Ovary (tissue), 9 donors: ENCODE measurements around the gene COA3. TPM values are rescaled to one million over a fixed set of nuclear protein-coding genes. Genes with fewer than 3 reads are reported as not detected.

Experiments
- DNase-seq, 5 donors: peaks; one replicate each; pipeline ENCODE4 v3.0.0-alpha.2; 2019 to 2020
- H3K27ac ChIP-seq, 2 donors: fragments of 200-600 bp; one replicate each; pipeline versions ENCODE4 v1.5.1 to v1.8.0; 2019 to 2022
- H3K27me3 ChIP-seq: fragments of 200-600 bp; one replicate; pipeline ENCODE4 v1.8.0; 2022
- H3K36me3 ChIP-seq: fragments of 200-600 bp; sonication (generic); one replicate; pipeline ENCODE4 v1.5.1; 2019
- H3K4me1 ChIP-seq: one replicate; pipeline ENCODE4 v1.8.1; 2013; ENCODE audit warnings: mild to moderate bottlenecking, moderate library complexity; ENCODE audit not compliant: insufficient read depth
- H3K4me3 ChIP-seq: fragments of 200-600 bp; sonication (generic); one replicate; pipeline ENCODE4 v1.5.1; 2017
- H3K9me3 ChIP-seq, 2 donors: fragments of 200-600 bp in 1 of 2; sonication (generic) in 1 of 2; one replicate each; pipeline versions ENCODE4 v1.5.1 to v1.8.1; 2013 to 2019; ENCODE audit warnings: mild to moderate bottlenecking in 1 of 2, moderate library complexity in 1 of 2
- CTCF ChIP-seq, 3 donors: fragments of 450-650 bp in 2 of 3; fragments of 200-600 bp in 1 of 3; IDR thresholded peaks; one replicate each; pipeline versions ENCODE4 v1.5.1 to v1.8.0; 2016 to 2022; ENCODE audit warnings: antibody characterized with exemption in 3 of 3, mild to moderate bottlenecking in 1 of 3
- EP300 ChIP-seq: sonication (generic); formaldehyde crosslinking; IDR thresholded peaks from one replicate; pipeline ENCODE4 v1.6.1; 2017; ENCODE audit warnings: antibody characterized with exemption
- POLR2A ChIP-seq: fragments of 450-650 bp; IDR thresholded peaks from one replicate; pipeline ENCODE4 v1.6.1; 2017; ENCODE audit warnings: antibody characterized with exemption, mild to moderate bottlenecking, moderate library complexity
- WGBS, 3 donors: extraction: QIAGEN DNeasy Blood & Tissue Kit in 1 of 3; methylation state at CpG; one replicate each; pipeline versions ENCODE4 v1.1.5 to v1.1.7; 2013 to 2017; 5-methylcytosine and 5-hydroxymethylcytosine counted together
- intact Hi-C, 4 donors: fragments of 100-400 bp; cut with DNase I; formaldehyde crosslinking; loops; one replicate each; pipeline versions ENCODE4 v1.11.0 to v1.15.1; 2022 to 2023
- polyA plus RNA-seq, 2 donors: library from polyadenylated mRNA; stranded (reverse); fragments of 200-250 nt in 1 of 2; fragments of 350-450 nt in 1 of 2; fragmentation: Illumina TruSeq in 1 of 2; extraction: RNeasy Lipid Tissue Mini Kit (QIAGEN cat#74804) in 1 of 2; gene quantifications; one replicate each; pipeline ENCODE4 v1.2.3, GENCODE V29; 2013 to 2014
- total RNA-seq, 7 donors: library from RNA; depleted of rRNA in 2 of 7; stranded (reverse); fragments of >200 nt in 2 of 7; fragmentation: NEBNext Ultra II Directional in 3 of 7; extraction: Animal tissue kit (Norgen Biotek cat#: 25700) in 3 of 7; gene quantifications; one replicate each; pipeline versions ENCODE4 v1.1.0 to v1.2.4, GENCODE V29; 2016 to 2023
- donor health status: DM: no; HTN: no; CAD: no; lungs with moderate emphysema.
- donor health status: DM: no; HTN: no; CAD: no.
- donor health status: Bipolar disorder and iron deficiency.
- donor health status: DM: yes; HTN: yes; CAD: no.
- donor health status: DM: no; HTN: no; CAD: no.
- donor health status: DM: yes; HTN: yes; CAD: no.

The COA3 gene
- total and polyA plus RNA-seq, 9 donors = 49.1 to 80.0 (median 64.0) TPM

- WGBS, 3 donors = 33 to 43% (median 33%) methylated on average over 9 of the region's 9 CpGs
- Histone ChIP-seq H3K36me3 (no peaks in the 10 kb centered on the region), H3K4me1 (peaks cover 4% of the 10 kb centered on the region), H3K27me3 (no peaks in the 10 kb centered on the region), H3K9me3 (no peaks in the 10 kb centered on the region), H3K4me3 (no peak overlapping the region), H3K27ac (no peak overlapping the region)
- TF ChIP-seq EP300 = no peak
- peak in 1 of 5 donors; percentile 15 for DNase-seq
- intact Hi-C loops = no loop called here
These were observed 15.3 kb downstream of the COA3 start for GRCh38 chr17:42783062-42783790.

GRCh38 chr17:42782166-42783061, 16.1 kb downstream of the COA3 start:
- intact Hi-C loops = no loop called here

GRCh38 chr17:42781639-42782165, 16.8 kb downstream of the COA3 start:
- no peak overlapping the region for H3K4me3 ChIP-seq
- H3K27ac ChIP-seq = no peak overlapping the region
- peaks cover 4% of the 10 kb centered on the region for H3K4me1 ChIP-seq
- no peaks in the 10 kb centered on the region for H3K36me3 ChIP-seq
- peak in 1 of 5 donors; percentile 17 for DNase-seq
- no peak for TF ChIP-seq EP300
- TF ChIP-seq POLR2A = no peak
- no peak for TF ChIP-seq CTCF (IDR thresholded peaks at IDR 0.05)
- no peaks in the 10 kb centered on the region for H3K27me3 ChIP-seq
- intact Hi-C loops = no loop called here
- 29 to 58% (median 34%) methylated on average over 10 of the region's 10 CpGs for WGBS, 3 donors
- H3K9me3 ChIP-seq = no peaks in the 10 kb centered on the region

More at GRCh38 chr17:42782166-42783061, 16.1 kb downstream of the COA3 start:
- no peaks in the 10 kb centered on the region for H3K9me3 ChIP-seq
- no peak for TF ChIP-seq POLR2A
- TF ChIP-seq EP300 = no peak
- no peak for TF ChIP-seq CTCF (IDR thresholded peaks at IDR 0.05)
- no peak overlapping the region for H3K4me3 ChIP-seq
- peak in 1 of 5 donors; percentile 43 for DNase-seq
- H3K36me3 ChIP-seq = no peaks in the 10 kb centered on the region
- H3K27me3 ChIP-seq = no peaks in the 10 kb centered on the region
- H3K4me1 ChIP-seq = peaks cover 4% of the 10 kb centered on the region
- H3K27ac ChIP-seq = no peak overlapping the region
- WGBS, 3 donors = 22 to 50% (median 34%) methylated on average over 27 to 29 of the region's 29 CpGs

DNA sequence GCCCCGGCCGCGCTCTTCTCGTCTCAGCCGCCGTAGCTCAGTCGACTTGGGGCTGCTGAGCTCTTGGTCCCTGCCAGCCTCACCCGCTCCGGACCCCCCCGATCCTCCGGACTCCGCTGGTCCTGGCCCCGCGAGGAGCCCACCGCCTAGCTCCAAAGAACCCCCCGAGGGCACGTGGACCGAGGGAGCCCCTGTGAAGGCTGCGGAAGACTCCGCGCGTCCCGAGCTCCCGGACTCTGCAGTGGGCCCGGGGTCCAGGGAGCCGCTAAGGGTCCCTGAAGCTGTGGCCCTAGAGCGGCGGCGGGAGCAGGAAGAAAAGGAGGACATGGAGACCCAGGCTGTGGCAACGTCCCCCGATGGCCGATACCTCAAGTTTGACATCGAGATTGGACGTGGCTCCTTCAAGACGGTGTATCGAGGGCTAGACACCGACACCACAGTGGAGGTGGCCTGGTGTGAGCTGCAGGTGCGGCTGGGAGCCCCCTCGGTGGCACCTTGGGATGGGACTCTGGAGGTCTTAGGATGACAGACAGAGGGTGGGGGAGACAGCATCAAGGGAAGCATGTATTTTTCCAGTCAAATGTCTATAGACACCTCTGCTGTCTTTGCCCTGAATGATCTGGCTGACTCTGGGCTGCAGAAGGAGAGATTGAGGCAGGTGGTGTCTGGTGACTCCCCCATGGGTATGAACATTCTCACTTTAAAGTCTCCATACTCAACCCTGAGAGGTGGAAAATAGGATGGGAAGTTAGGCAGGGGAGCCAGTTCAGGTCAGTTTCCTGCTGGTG, 17.5 kb downstream of the COA3 start:
- TF ChIP-seq CTCF (IDR thresholded peaks at IDR 0.05) = no peak
- TF ChIP-seq EP300 = no peak
- no peak for TF ChIP-seq POLR2A
- 4 to 8% (median 5%) methylated on average over 30 to 39 of the region's 39 CpGs for WGBS, 3 donors
- peak overlapping the region; percentile 21 for H3K4me3 ChIP-seq
- H3K4me1 ChIP-seq = peaks cover 4% of the 10 kb centered on the region
- H3K27ac ChIP-seq = peak overlapping the region in 1 of 2 donors; percentile 20
- intact Hi-C loops = no loop called here
- DNase-seq = peak in 2 of 5 donors; percentile 19 to 42
- no peaks in the 10 kb centered on the region for H3K27me3 ChIP-seq
- no peaks in the 10 kb centered on the region for H3K9me3 ChIP-seq
- no peaks in the 10 kb centered on the region for H3K36me3 ChIP-seq
